Suprapubic skin (tissue), 3 donors: ENCODE results near the gene NIPAL1.

Experiments
- CTCF ChIP-seq, 2 donors: fragments of 200-600 bp in 1 of 2; fragments of 450-650 bp in 1 of 2; sonication (generic) in 1 of 2; IDR thresholded peaks; one replicate each; pipeline ENCODE4 v1.5.1; 2016 to 2019; ENCODE audit warnings: antibody characterized with exemption in 2 of 2, mild to moderate bottlenecking in 1 of 2, moderate library complexity in 1 of 2
- POLR2A ChIP-seq, 2 donors: fragments of 450-650 bp; IDR thresholded peaks; one replicate each; pipeline ENCODE4 v1.6.1; 2017; ENCODE audit warnings: antibody characterized with exemption in 2 of 2, mild to moderate bottlenecking in 2 of 2, moderate library complexity in 2 of 2

GRCh38 chr4:48005781-48006180 is 10.8 kb upstream of the NIPAL1 start:
- TF ChIP-seq CTCF (IDR thresholded peaks at IDR 0.05) (no peak), POLR2A (IDR thresholded peaks at IDR 0.05) (no peak)
